GM12865 (cell line): ENCODE results near the gene NEO1.
A peak's percentile ranks its signal among the peaks of the same experiment; 100 is the strongest.

ENCODE experiments used
- DNase-seq: peaks from one replicate; pipeline ENCODE4 v3.0.0; 2010; ENCODE audit warnings: low read depth
- H3K4me3 ChIP-seq: 2 replicates; pipeline ENCODE4 v1.5.1; 2011; ENCODE audit warnings: mild to moderate bottlenecking, low read depth, low read length, control low read depth
- CTCF ChIP-seq: IDR thresholded peaks from 2 replicates; pipeline ENCODE4 v1.5.1; 2011; ENCODE audit warnings: low read length, control low read depth, low read depth, inconsistent platforms; ENCODE audit not compliant: insufficient read depth; ENCODE audit errors: missing control alignments

Gene NEO1

GRCh38 chr15:73051807-73052652, at the start of gene NEO1:
TSS of gene NEO1 (plus strand) at chr15:73052463. CDS start at chr15:73052676, 213 bp downstream.
- TF ChIP-seq CTCF, result peak; percentile 0
- H3K4me3 ChIP-seq, result peak within 1 kb of the TSS; percentile 84
- peak; percentile 73 for DNase-seq

DNA sequence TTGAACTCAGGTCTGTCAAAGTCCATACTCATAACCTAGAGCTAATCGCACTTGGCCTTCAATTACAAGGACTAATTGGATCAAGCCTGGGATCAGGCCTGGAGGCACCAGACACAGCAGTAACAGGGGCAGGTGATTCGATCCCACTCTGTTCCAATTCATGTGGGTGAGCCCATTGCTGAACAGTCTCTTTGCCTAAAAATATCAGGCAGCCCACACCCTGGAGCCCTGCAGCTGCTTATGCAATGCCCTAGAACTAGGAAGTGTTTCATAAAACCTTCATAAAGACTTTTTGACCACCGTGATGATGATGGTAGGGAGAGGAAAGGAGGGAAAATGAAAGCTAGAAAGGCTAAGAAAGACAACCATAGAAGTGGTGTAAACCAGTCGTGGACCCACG, 47.8 kb upstream of the NEO1 start:
- DNase-seq, result no peak
- no peak for TF ChIP-seq CTCF
- H3K4me3 ChIP-seq, result no peak overlapping the region

- DNase-seq, result no peak
- H3K4me3 ChIP-seq, result no peak overlapping the region
- TF ChIP-seq CTCF, result no peak
These were observed 47.2 kb upstream of the NEO1 start for GRCh38 chr15:73005032-73005431.

DNA sequence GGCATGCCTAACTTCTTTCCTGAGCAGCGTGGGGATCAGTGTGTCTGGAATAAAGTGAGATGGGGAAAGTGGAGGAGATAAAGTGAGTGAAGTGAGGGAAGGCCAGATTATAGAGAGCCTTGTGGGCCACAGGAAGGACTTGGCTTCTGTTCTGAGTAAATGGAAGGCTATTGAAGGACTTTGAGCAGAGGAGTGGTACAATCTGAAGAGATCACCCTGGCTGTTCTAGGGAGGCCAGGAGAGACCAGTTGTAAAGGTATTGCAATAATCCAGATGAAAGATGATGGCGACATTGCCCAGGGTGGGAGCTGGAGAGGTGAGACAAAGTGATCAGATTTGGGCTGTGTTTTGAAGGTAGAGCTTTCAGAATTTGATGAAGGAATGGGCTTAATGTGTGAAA, 46.8 kb upstream of the NEO1 start:
- TF ChIP-seq CTCF, result no peak
- DNase-seq, result no peak
- no peak overlapping the region for H3K4me3 ChIP-seq

GRCh38 chr15:73006523-73006922, 45.7 kb upstream of the NEO1 start:
- DNase-seq, result no peak
- no peak overlapping the region for H3K4me3 ChIP-seq
- no peak for TF ChIP-seq CTCF

DNA sequence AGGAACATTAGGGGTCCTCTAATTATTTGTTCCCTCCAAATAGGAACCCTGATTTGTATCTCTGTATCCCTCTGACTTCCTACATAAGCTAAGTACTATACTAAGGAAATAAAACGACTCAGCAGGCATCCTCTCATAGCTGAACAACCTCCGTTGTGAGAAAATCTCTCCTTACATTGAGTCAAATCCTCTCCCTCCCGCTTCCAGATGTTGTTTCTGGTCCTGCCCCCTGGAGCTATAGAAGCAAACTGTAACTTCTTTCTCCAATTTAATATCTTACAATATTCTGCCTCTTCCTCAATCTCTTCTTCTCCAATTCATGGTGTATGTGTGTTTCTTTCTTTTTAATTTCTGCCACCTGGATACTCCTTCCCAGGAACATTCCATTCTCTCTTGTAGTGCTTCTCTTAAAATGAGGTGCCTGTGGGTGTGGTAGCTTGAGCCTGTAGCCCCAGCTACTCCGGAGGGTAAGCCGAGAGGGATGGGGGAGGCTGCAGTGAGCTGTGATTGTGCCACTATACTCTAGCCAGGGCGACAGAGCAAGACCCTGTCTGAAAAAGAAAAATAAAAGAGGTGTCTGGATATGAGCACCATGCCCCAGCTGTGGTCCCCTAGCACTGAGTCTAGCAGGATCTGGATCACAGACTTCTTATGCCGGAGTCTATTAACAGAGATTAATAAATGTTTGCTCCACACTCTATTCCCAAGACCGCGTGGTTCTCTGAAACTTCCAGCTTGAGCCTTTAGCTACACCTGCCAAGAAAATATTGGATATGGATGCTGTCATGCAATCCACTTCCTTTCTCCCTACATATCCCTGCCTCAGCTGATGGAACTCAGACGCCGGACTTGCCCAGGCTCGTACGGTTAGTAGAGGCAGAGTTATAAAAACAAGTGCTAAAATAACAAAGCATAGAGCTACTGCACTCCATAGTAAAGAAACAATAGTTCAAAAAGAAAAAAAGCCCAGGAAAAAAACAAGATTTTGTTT, 42.9 kb upstream of the NEO1 start:
- TF ChIP-seq CTCF, result no peak
- no peak overlapping the region for H3K4me3 ChIP-seq
- no peak for DNase-seq
